Neuronal stem cell (in vitro differentiated cells): Measurements from ENCODE around the gene MS4A2.
"Not testable (repeated sequence)": the region's sequence is repeated elsewhere in the genome, so short reads cannot be mapped to it uniquely, and the experiment has no call there.

ENCODE experiments used
- DNase-seq: peaks from one replicate; pipeline ENCODE4 v3.0.0-alpha.2; 2013; ENCODE audit warnings: low spot score
- H2AFZ ChIP-seq: one replicate; pipeline ENCODE4 v1.6.1; 2013; ENCODE audit warnings: mild to moderate bottlenecking, low read length, inconsistent platforms
- H2AK5ac ChIP-seq: 2 replicates; pipeline ENCODE4 v1.6.1; 2013; ENCODE audit warnings: low read depth, mild to moderate bottlenecking, inconsistent platforms, low read length, moderate library complexity, mixed read lengths
- H2BK120ac ChIP-seq: 2 replicates; pipeline ENCODE4 v1.6.1; 2013; ENCODE audit warnings: low read depth, mild to moderate bottlenecking, inconsistent platforms, low read length, moderate library complexity, mixed read lengths
- H2BK12ac ChIP-seq: one replicate; pipeline ENCODE4 v1.6.1; 2013; ENCODE audit warnings: low read length, inconsistent platforms
- H2BK15ac ChIP-seq: 2 replicates; pipeline ENCODE4 v1.6.1; 2013; ENCODE audit warnings: mild to moderate bottlenecking, low read length, inconsistent platforms, mixed read lengths
- H2BK5ac ChIP-seq: one replicate; pipeline ENCODE4 v1.6.1; 2013; ENCODE audit warnings: inconsistent platforms, mild to moderate bottlenecking, low read length, moderate library complexity
- H3K14ac ChIP-seq: one replicate; pipeline ENCODE4 v1.6.1; 2013; ENCODE audit warnings: low read length, inconsistent platforms
- H3K18ac ChIP-seq: 2 replicates; pipeline ENCODE4 v1.6.1; 2013; ENCODE audit warnings: low read length, inconsistent platforms
- H3K23ac ChIP-seq: 2 replicates; pipeline ENCODE4 v1.6.1; 2013; ENCODE audit warnings: low read depth, mild to moderate bottlenecking, mixed read lengths, low read length, inconsistent platforms; ENCODE audit not compliant: poor library complexity
- H3K27ac ChIP-seq: replicated peaks from 3 replicates; pipeline ENCODE4 v1.5.1; 2013; ENCODE audit warnings: low read length, inconsistent platforms
- H3K27me3 ChIP-seq, 3 experiments: 2 replicates each; pipeline ENCODE4 v1.6.1; 2013; ENCODE audit warnings: low read length in 3 of 3, mild to moderate bottlenecking in 2 of 3, inconsistent platforms in 1 of 3, low read depth in 1 of 3, mixed read lengths in 1 of 3, moderate library complexity in 1 of 3; ENCODE audit not compliant: control insufficient read depth in 3 of 3, insufficient read depth in 3 of 3
- H3K36me3 ChIP-seq, 2 donors: replicated peaks in 1 of 2; 2 replicates each; pipeline ENCODE4 v1.6.1; 2013; ENCODE audit warnings: low read length in 2 of 2; ENCODE audit not compliant: control insufficient read depth in 2 of 2, insufficient read depth in 2 of 2
- H3K4ac ChIP-seq: 2 replicates; pipeline ENCODE4 v1.6.1; 2013; ENCODE audit warnings: inconsistent platforms, mild to moderate bottlenecking, low read length, moderate library complexity
- H3K4me1 ChIP-seq, 2 donors: 1 replicate in 1 of 2; 2 replicates in 1 of 2; pipeline ENCODE4 v1.6.1; 2013; ENCODE audit warnings: low read length in 2 of 2, low read depth in 1 of 2; ENCODE audit not compliant: control insufficient read depth in 2 of 2, insufficient read depth in 1 of 2
- H3K4me2 ChIP-seq: one replicate; pipeline ENCODE4 v1.6.1; 2013; ENCODE audit warnings: mild to moderate bottlenecking, low read length, inconsistent platforms; ENCODE audit not compliant: insufficient read depth, poor library complexity, severe bottlenecking
- H3K4me3 ChIP-seq, 2 donors: 2 replicates each; pipeline ENCODE4 v1.5.1; 2013; ENCODE audit warnings: low read length in 2 of 2, mild to moderate bottlenecking in 2 of 2, inconsistent platforms in 1 of 2, moderate library complexity in 1 of 2
- H3K79me1 ChIP-seq: one replicate; pipeline ENCODE4 v1.6.1; 2013; ENCODE audit warnings: low read depth, mild to moderate bottlenecking, inconsistent platforms, low read length, moderate library complexity
- H3K9ac ChIP-seq: one replicate; pipeline ENCODE4 v1.6.1; 2013; ENCODE audit warnings: mild to moderate bottlenecking, low read depth, low read length, inconsistent platforms; ENCODE audit not compliant: poor library complexity
- H3K9me3 ChIP-seq, 2 donors: replicated peaks in 1 of 2; 2 replicates each; pipeline versions ENCODE3 to v1.6.1; 2013; ENCODE audit warnings: low read length in 2 of 2, mild to moderate bottlenecking in 2 of 2, inconsistent platforms in 1 of 2, low read depth in 1 of 2, mixed read lengths in 1 of 2, moderate library complexity in 1 of 2; ENCODE audit not compliant: control insufficient read depth in 2 of 2, insufficient read depth in 1 of 2
- H4K8ac ChIP-seq: one replicate; pipeline ENCODE4 v1.6.1; 2013; ENCODE audit warnings: low read depth, mild to moderate bottlenecking, inconsistent platforms, low read length, moderate library complexity
- H4K91ac ChIP-seq: one replicate; pipeline ENCODE4 v1.6.1; 2013; ENCODE audit warnings: low read length, low read depth, mild to moderate bottlenecking, inconsistent platforms; ENCODE audit not compliant: poor library complexity
- WGBS, 2 donors: extraction: QIAGEN DNeasy Blood & Tissue Kit; methylation state at CpG; one replicate each; pipeline ENCODE4 v1.1.7; 2013; ENCODE audit warnings: missing lambda C conversion rate in 2 of 2, mixed read lengths in 1 of 2; ENCODE audit not compliant: insufficient read length in 2 of 2, insufficient replicate concordance in 1 of 2; ENCODE audit errors: extremely low coverage in 2 of 2; 5-methylcytosine and 5-hydroxymethylcytosine counted together

The MS4A2 gene

GRCh38 chr11:60108631-60109030, 20.2 kb downstream of the MS4A2 start:
- not testable (repeated sequence) for H2BK15ac ChIP-seq, H3K4me3 ChIP-seq, H3K27me3 ChIP-seq, H3K4me2 ChIP-seq, H2BK5ac ChIP-seq, H4K91ac ChIP-seq, H3K27ac ChIP-seq, H3K23ac ChIP-seq, H2AK5ac ChIP-seq, H3K18ac ChIP-seq, H3K9me3 ChIP-seq, H2BK120ac ChIP-seq, H3K14ac ChIP-seq, DNase-seq, H3K36me3 ChIP-seq, H2AFZ ChIP-seq, H4K8ac ChIP-seq, H3K9ac ChIP-seq, H3K4ac ChIP-seq, H2BK12ac ChIP-seq, H3K4me1 ChIP-seq, H3K79me1 ChIP-seq
- WGBS, 2 donors = no CpG with 5 or more reads among the region's 5 CpGs

GRCh38 chr11:60111793-60112192, 23.3 kb downstream of the MS4A2 start:
- Histone ChIP-seq H2BK5ac (no peak overlapping the region), H2BK120ac (no peak overlapping the region), H3K14ac (no peak overlapping the region), H3K36me3 (no peaks in the 10 kb centered on the region), H4K8ac (no peak overlapping the region), H2BK12ac (no peak overlapping the region), H2AK5ac (no peak overlapping the region), H3K79me1 (no peaks in the 10 kb centered on the region), H4K91ac (no peak overlapping the region), H3K9me3 (no peaks in the 10 kb centered on the region), H3K9ac (no peak overlapping the region), H3K27ac (no peak overlapping the region), H3K27me3 (no peaks in the 10 kb centered on the region), H2AFZ (no peak overlapping the region), H3K4me3 (no peak overlapping the region), H3K4me2 (no peak overlapping the region), H3K4ac (no peak overlapping the region), H3K23ac (no peak overlapping the region), H2BK15ac (no peak overlapping the region), H3K18ac (no peak overlapping the region), H3K4me1 (no peaks in the 10 kb centered on the region)
- no peak for DNase-seq
- WGBS, 2 donors = no CpG with 5 or more reads among the region's 2 CpGs

- no peak overlapping the region for H3K4me2 ChIP-seq
- H3K14ac ChIP-seq = no peak overlapping the region
- no peak overlapping the region for H3K9ac ChIP-seq
- H2BK12ac ChIP-seq = no peak overlapping the region
- H3K27me3 ChIP-seq = no peaks in the 10 kb centered on the region
- H4K91ac ChIP-seq = no peak overlapping the region
- H3K79me1 ChIP-seq = no peaks in the 10 kb centered on the region
- no peak overlapping the region for H2BK15ac ChIP-seq
- no peak for DNase-seq
- no peak overlapping the region for H3K18ac ChIP-seq
- H3K4ac ChIP-seq = no peak overlapping the region
- no peak overlapping the region for H4K8ac ChIP-seq
- no peaks in the 10 kb centered on the region for H3K9me3 ChIP-seq
- no peak overlapping the region for H2AK5ac ChIP-seq
- no peak overlapping the region for H3K27ac ChIP-seq
- no peak overlapping the region for H2BK120ac ChIP-seq
- no peak overlapping the region for H3K4me3 ChIP-seq
- H3K4me1 ChIP-seq = peaks cover 0 to 5% of the 10 kb centered on the region in 2 donors
- H2BK5ac ChIP-seq = no peak overlapping the region
- no peak overlapping the region for H3K23ac ChIP-seq
- H3K36me3 ChIP-seq = no peaks in the 10 kb centered on the region
- no peak overlapping the region for H2AFZ ChIP-seq
Measured at GRCh38 chr11:60116996-60117790, 28.7 kb downstream of the MS4A2 start.

GRCh38 chr11:60118338-60118737, 29.9 kb downstream of the MS4A2 start:
- Histone ChIP-seq H3K27me3 (no peaks in the 10 kb centered on the region), H3K9me3 (no peaks in the 10 kb centered on the region), H3K4me1 (peaks cover 0 to 5% of the 10 kb centered on the region in 2 donors), H3K9ac (no peak overlapping the region), H3K36me3 (no peaks in the 10 kb centered on the region), H3K14ac (no peak overlapping the region), H3K4me3 (no peak overlapping the region), H3K4ac (no peak overlapping the region), H3K79me1 (no peaks in the 10 kb centered on the region), H2BK5ac (no peak overlapping the region), H3K27ac (no peak overlapping the region), H4K91ac (no peak overlapping the region), H2BK120ac (no peak overlapping the region), H2AFZ (no peak overlapping the region), H3K18ac (no peak overlapping the region), H3K23ac (no peak overlapping the region), H4K8ac (no peak overlapping the region), H2AK5ac (no peak overlapping the region), H2BK15ac (no peak overlapping the region), H3K4me2 (no peak overlapping the region), H2BK12ac (no peak overlapping the region)
- no peak for DNase-seq
- WGBS, 2 donors = no CpG with 5 or more reads among the region's 2 CpGs
